NCI-H2196 treated with DMSO at 0.1 percent for 48 hours (cell line): Measurements from ENCODE around the gene KRTAP5-7.

ENCODE experiments used
- DNase-seq: peaks from one replicate; lab custom pipeline; 2025; ENCODE audit not compliant: unreplicated experiment; lab: John Stamatoyannopoulos, UW

Gene KRTAP5-7

DNA sequence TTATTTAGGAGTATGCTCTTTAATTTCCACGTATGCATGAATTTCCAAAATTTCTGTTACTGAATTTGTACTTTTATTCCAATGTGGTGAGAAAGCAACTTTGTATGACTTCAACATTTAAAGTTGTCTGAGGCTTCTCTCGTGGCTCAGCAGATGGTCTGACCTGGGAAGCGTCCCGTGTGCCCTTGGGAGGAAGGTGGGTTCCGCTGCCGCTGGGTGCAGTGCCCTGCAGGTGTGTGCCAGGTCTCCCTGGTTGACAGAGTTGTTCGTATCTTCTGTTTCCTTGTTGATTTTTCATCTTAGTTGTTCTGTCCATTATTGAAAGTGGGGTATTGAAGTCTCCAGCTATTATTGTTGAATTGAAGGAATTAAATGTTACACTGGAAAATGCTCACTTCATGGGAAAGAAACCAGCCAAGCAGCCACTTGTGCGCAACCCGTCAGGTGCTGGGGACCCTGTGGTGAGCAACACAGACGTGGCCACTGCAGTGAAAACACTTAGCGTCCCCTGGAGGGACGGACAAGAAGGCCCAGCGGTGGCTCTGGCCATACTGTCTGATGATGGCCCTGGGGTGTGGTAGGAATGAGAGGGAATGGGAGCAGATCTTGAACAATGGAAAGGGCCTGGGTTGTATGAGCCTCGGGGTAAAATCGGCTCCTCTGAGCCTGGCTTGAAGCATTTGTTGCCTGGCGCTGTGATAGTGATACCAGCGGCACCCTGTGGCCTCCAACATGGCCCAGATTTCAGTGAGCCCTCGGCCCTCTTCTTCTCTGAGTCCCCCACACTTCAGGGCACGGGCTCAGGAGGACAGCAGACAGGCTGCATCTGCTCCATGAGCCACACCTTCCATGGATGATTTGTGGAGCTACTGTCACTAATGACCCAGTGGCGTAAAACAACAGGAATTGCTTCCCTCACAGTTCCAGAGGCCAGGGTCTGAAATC is 31.5 kb upstream of the KRTAP5-7 start:
- no peak for DNase-seq

DNA sequence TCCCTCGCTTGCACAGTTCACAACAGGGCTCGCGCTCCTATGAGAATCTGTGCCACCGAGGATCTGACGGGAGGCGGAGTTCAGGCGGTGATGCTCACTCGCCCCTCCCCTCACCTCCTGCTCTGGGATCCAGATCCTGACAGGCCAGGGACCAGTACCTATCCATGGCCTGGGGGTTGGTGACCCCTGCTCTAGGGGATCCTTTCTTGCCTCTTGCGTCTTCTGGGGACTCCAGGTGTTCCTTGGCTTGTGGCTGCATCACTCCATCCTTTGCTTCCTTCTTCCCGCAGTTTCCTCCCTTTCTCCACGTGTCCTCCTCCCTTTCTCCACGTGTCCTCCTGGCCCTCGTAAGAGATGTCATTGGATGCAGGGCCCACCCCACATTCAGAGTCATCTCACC is 30.6 kb upstream of the KRTAP5-7 start:
- DNase-seq: no peak

DNA sequence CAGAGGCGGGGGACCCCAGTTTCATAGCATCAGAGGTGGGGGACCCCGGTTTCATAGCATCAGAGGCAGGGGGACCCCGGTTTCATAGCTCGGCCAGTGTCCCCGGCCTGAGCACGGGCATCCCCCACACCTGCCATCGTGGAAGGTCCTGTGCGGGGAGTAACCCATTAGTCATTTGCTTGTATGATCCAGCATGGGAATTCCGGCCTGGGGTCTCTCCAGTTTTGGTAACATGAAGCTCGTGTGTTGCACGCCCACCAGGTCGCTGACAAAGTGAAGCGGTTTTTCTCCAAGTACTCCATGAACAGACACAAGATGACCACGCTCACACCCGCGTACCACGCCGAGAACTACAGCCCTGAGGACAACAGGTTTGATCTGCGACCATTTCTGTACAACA is 29.0 kb upstream of the KRTAP5-7 start:
- DNase-seq: no peak

DNA sequence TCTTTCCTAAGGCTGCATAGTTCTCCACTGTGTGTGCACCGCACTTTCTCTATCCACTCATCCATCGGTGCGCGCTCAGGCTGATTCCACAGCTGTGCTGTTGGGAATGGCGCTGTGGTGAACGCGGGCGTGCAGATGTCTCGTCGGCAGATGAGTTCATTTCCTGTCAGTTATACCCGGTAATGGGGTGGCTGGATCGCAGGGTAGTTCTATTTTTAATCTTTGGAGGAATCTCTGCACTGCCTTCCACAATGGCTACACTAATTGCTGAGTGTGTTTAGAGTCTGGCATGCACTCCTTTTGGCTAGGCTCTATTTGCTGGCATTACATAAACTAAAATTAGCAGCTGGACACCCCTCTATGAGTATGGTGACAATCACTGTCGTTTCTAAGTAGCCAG is 27.9 kb upstream of the KRTAP5-7 start:
- DNase-seq: no peak

DNA sequence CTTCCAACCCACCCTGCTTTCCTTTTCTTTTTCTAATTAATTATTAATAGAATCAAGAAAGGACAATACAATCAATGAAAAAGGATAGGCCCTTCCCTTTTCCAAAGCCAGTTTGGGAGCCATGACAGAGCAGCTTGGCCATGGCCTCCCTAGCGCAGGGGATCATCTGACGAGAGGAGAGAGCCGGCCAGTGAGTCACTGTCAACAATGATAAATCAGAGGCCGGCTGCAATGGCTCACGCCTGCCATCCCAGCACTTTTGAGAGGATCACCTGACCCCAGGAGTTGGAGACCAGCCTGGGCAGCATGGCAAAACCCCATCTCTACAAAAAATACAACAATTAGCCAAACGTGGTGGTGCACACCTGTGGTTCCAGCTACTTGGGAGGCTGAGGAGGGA is 27.5 kb upstream of the KRTAP5-7 start:
- DNase-seq: no peak

DNA sequence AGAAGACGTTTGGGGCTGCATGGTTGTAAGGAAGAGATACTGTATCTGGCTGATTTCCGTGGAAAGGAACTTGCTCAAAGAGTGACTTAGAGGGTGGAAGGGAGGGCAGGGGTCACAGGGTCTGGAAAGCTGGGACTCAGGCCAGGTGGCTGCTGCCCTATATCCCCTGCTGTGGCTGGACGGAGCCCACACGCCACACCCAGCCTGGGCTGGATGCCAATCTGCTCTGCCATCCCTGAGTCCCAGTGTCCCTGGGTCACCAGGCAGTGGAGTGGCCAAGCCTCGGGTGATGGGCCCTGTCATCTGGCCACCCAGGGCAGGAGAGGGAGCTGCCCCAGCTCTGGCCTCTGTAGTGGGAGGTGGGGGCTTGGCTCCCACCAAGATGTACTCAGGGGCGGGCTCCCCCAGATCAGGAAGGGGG is 26.5 kb upstream of the KRTAP5-7 start:
- no peak for DNase-seq

DNA sequence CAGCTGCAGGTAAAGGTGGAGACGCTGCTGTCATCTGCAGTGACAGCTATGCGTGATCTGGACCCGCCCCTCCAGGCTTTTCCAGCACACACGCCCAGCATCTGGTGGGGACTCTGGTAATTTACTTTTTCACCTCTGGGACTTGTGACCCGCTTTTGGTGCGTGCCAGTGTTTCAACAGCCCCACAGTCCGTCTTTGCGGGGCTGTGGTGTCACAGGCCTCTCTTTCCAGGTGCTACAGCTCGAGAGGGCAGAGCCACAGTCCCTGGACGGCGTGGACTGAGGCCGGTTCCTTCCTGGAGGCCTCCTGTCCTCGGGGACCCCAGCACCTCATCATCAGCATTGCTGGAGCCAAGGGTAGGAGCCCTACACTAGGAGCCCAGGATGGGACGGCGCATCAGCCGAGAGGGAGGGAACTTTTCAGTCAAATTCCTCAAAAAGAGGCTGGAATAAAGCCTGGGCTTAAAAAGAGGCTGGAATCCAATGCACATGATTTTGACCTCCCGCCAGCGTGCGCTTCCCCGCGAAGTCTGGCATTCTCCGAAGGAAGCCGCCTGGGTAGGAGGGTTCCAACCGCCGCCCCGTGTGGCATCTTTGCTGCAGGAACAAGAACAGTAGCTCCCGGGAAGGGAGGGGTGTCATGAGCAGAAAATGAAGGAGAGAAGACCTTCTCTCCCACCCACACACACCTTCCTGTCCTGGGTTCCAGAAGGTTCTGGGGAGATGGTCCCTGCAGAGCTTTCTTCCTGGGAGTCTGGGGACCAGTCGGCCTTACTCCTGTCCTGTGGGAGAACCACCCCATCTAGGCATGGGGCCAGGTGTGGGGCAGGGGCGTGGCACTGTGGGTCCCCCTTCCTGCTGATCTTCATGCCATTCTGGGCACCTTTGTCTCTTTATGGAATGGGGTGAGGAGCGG is 25.7 kb upstream of the KRTAP5-7 start:
- no peak for DNase-seq

DNA sequence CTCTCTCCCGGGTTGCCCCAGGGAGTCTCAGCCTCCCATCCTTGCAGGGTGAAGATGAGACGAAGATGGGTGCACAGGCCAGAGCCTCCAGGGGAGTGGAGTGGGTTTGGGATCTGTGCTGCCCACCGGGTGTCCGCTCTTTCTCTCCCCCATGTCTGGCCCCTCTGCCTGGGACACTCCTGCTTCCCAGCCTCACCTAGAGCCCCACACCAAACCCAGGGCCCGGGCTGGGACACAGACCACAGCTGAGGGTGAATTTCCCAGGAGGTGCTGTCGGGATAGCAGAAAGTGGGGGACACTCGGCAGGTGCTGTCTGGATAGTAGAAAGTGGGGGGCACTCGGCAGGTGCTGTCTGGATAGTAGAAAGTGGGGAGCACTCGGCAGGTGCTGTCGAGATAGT is 25.0 kb upstream of the KRTAP5-7 start:
- no peak for DNase-seq

DNA sequence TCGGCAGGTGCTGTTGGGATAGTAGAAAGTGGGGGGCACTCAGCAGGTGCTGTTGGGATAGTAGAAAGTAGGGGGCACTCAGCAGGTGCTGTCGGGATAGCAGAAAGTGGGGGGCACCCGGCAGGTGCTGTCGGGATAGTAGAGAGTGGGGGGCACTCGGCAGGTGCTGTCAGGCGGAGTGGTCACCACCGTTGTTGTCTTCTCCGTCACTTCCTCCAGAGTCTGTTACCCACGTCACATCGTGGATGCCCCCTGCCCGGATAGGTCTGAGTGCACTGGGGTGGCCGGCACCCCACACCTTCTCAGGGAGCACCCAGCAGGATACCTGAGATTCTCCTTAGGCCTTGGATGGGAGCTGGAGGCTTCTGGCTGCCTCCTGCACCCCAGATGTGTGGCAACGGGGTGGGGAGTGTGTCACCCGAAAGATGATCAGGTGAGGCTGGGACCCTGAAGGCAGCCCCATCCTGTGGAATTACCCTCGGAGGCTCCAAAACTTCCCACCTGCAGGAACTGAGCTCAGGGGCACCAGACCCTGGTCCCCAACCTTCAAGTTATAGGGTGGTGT is 24.1 kb upstream of the KRTAP5-7 start:
- DNase-seq: no peak

DNA sequence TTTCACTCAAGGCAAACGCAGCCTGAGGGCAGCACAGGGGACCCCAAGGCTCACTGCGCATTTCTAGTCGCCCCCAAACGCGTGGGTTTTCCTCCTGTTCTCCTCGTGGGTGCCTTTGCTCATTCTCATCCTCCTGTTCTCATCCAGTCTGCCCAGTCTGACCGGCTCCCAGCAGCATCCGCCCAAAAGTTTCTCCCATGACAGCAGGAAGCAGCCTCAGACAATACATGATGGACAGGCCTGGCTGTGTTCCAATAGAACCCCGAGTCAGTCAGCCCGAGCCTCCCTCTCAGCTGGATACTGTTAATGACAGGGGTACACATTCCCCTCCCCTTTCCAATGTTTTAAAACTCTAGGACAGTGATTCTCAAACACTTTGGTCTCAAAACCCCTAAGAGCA is 22.5 kb upstream of the KRTAP5-7 start:
- no peak for DNase-seq

DNA sequence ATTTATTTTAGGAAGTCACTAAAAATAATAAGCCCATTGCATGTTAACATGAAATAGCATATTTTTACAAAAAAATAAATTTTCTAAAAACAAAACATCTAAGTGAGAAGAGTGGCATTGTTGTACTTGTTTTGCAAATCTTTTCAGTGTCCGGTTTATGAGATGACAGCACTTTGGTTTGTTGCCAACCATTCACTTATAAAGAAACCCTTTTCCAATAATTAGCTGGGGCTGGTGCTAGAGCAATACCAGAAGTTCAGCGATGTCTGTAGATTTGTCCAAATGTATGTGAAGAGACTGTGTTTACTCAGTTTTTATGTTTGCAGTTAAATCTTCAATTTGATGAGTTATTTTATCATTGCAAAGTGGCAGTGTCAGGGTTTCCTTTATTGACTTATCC is 22.1 kb upstream of the KRTAP5-7 start:
- DNase-seq: no peak

DNA sequence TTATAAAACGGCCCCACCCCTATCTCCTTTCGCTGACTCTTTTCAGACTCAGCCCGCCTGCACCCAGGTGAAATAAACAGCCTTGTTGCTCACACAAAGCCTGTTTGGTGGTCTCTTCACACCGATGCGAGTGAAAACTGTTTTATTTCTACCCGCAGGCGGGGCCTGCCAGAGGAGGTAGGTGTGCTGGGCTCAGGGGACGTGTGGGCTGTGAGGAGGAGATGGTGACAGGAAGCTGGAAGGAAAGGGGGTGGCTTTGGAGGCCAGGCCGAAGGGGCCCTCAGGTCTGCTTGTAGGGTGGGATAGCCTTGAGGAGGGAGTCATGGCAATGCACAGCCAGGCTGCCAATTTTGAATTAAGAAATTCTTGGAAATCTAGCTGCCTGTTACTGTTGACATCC is 21.3 kb upstream of the KRTAP5-7 start:
- DNase-seq: no peak

DNA sequence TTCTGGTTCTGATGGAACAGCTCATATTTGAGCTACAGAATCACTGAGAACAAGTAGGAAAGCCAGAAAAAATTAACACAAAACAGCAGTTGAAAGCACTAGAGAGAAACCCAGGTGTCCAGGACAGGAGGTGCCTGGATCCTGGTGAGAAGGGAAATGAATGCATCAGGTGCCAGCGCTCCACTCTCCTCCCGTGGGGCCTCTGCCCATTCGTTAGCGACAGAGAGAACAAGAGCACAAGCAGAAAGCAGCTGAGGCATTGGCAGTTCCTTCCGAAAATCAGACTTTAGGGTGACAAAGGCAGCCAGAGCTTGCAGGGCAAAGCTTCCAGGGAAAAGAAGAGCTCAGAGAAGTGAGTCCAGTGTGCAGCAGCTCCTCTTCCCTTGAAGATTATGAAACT is 20.0 kb upstream of the KRTAP5-7 start:
- DNase-seq: no peak

DNA sequence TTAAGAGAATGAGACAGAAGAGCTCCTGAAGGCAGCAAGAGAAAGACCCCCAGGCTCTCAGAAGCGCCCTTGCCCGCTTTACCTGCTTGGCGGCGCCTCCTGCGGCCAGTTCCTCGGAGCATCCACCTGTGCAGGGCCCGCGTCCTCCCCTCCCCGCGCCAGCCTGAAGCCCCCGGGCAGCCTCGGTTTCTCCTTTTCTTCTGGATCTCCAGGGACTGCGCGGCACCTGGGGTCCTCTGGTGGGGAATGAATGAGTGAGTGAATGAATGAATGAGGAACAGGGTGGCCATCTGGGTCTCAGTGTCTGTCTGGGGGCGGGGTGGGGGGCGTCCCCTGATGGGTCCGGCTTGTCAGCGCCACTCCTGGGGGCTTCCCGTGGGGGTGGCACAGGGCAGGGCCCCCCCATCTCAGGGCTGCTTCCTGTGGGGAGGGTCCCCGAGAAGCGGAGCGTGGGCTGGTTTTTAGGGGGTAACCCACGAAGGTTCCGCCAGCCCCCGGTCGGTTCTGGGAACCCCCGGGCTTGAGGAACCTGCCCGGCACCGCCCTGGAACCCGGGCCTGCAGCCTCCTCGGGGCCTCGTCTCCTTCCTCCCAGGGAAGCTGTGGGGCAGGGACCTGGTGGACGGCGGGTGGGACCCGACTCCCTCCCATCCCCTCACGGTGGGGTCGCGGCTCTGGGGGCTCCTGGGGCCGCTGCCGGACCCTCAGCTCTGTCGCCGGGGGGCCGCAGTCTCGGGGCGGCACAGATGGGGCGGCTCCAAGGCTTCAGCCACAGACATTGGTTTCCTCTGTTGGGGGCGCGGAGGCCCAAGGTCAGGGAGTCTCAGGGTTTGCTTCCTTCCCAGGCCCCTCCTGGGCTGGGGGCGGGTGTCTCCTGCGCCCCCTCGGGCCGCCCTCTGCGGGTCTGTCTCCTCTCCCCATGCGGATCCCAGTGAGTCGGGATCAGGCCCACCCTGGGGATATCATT is 8.3 kb upstream of the KRTAP5-7 start:
- no peak for DNase-seq

DNA sequence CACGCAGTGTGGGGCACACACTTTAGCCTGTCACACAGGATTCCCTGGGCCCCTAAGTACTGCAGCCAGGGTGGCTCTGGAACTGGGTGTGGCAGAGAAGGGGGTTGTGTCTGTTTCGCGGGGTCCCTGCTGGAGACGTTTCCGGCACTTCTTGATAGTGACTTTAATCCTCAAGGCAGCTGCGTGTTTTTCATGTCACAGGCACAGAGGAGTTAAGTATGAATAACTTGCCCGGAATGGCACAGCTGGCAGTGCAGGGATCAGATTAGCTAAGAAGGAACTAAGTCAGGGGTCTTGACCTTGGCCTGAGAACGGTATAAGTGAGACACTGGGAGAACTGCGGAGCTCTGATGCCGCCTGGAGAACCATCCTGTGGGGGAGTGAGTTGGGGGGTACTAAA is 7.5 kb upstream of the KRTAP5-7 start:
- no peak for DNase-seq

DNA sequence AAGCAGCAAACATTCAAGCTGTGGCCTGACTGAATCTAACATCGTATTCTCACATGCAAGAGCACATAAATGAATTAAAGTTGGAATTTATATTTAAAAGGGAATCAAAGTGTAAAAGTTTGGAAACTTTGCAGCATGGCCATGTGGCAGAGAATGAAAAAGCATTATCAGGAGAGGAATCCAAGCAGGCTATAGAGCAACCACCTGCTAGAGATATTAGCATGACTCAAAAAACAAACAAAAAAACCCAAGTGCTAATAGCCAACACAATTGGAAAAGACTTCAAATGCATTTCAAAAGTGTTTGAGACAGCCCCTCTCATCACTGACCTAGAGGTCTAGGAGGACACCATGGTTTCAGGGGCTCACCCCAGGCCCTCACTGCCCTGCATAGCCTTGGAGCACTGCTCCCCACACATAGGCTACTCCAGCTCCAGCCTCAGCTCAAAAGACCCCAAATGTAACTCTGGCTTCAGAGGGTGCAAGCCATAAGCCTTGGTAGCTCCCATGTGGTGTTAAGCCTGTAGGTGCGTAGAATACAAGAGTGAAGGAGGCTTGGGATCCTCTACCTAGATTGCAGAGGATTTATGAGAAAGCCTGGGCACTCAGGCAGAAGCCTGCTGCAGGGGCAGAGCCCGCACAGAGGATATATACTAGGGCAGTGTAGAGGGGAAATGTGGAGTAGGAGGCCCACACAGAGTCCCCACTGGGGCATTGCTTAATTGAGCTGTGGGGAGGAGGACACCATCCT is 1.7 kb upstream of the KRTAP5-7 start:
- DNase-seq: no peak

DNA sequence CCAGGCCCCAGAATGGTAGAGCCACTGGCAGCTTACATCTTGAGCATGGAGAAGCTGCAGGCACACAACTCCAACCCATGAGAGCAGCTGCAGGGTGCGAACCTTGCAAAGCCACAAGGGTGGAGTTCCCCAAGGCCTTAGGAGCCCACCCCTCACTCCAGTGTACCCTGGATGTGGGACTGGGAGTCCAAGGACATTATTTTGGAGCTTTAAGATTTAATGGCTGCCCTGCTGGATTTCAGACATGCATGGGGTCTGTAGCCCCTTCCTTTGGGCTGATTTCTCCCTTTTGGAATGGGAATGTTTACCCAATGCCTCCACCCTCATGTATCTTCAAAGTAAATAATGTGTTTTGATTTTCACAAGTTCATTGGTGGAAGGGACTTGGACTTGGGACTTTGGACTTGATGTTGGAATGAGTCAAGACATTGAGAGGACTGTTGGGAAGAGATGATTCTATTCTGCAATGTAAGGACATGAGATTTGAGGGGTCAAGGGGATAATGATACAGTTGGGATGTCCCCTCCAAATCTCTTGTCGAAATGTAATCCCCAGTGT is 1.1 kb upstream of the KRTAP5-7 start:
- DNase-seq: no peak

DNA sequence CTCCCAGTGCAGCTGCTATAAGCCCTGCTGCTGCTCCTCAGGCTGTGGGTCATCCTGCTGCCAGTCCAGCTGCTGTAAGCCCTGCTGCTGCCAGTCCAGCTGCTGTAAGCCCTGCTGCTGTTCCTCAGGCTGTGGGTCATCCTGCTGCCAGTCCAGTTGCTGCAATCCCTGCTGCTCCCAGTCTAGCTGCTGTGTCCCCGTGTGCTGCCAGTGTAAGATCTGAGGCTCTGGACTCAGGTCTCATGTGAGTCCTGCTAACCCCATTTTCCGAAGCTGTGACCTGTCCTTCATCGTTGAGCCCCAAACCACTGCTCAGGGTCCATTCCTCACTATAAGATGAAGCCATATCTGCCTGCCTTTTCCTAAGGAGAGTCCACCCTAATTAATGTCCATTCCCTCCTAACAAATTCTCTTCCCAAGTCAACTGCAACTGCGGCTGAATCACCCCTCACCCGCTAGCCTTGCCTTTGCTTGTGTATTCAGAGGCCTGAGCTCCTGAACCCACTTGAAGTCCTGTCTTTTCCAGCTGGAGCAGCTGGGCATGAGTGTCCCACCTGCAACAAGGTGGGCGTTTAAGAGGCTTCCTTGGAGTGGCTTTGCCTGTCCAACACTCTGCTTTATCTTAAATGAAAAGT is 626 bp downstream of the KRTAP5-7 start:
- DNase-seq: no peak

DNA sequence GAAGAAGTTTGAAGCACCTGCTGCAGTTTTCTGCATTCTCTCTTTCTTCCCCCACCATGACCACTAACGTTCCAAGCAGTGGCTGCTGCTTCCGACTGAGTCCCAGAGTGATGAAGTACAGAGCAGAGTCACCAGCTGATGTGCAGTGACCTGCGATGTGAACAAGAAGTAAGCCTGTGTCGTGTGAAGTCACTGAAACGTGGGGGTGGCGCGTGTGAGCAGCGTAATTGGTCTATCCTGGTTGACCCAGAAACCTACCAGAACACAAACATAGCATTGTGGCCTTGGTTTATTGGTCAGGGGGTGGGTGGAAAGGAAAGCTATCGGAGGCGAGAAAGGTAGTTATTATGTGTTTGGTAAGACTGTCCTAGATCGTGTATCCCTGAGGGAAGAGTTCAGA is 3.5 kb downstream of the KRTAP5-7 start:
- no peak for DNase-seq
